K562 (cell line): Measurements from ENCODE around the gene FAM227A. TPM values are rescaled to one million over a fixed set of nuclear protein-coding genes. Genes with fewer than 3 reads are reported as not detected.

Source experiments
- ATAC-seq: fragments of 200-7000 bp; cut with Tn5 transposase; 3 replicates; pipeline ENCODE4 v1.9.1; 2020; ENCODE audit warnings: moderate library complexity
- BruUV-seq: library from RNA; stranded (reverse); fragments of 400-500 nt; replicated peaks from 2 replicates; lab custom pipeline; 2021; lab: Mats Ljungman, UMichigan
- CTCF ChIA-PET: fragments of 300-600 bp; formaldehyde crosslinking; extraction: SDS; loops from one replicate; lab custom pipeline; 2021; ENCODE audit warnings: low intra/inter-chr PET ratio; lab: Yijun Ruan, JAX
- POLR2A ChIA-PET: fragments of 300-600, 350-650 bp; sonication (Branson Sonifier 250); formaldehyde crosslinking; extraction: SDS; loops from one replicate; lab custom pipeline; 2021; ENCODE audit warnings: antibody characterized with exemption, inconsistent platforms; lab: Yijun Ruan, JAX
- DNase-seq, 4 experiments: peaks; one replicate each; pipeline versions ENCODE4 v3.0.0 to v3.0.0-alpha.2; 2011 to 2018; ENCODE audit warnings: low spot score in 3 of 4, mixed read lengths in 3 of 4; ENCODE audit errors: extremely low read depth in 1 of 4
- FAIRE-seq: peaks from 2 replicates; lab custom pipeline; 2011; peaks lifted over from hg19 to GRCh38; lab: Jason Lieb, UNC
- H2AFZ ChIP-seq: 2 replicates; pipeline ENCODE4 v1.6.0; 2011; ENCODE audit warnings: low read depth, low read length, control low read depth, inconsistent platforms
- H3K27ac ChIP-seq: fragments of 200-600 bp; 3 replicates; pipeline ENCODE4 v1.8.0; 2011; ENCODE audit warnings: low read depth, mild to moderate bottlenecking, control low read depth, inconsistent platforms, low read length, moderate library complexity, mixed read lengths; ENCODE audit errors: extremely low read depth
- H3K27me3 ChIP-seq, 2 experiments: fragments of 300-600 bp in 1 of 2; 2 replicates in 1 of 2; 3 replicates in 1 of 2; pipeline versions ENCODE4 v1.6.0 to v1.8.0; 2011; ENCODE audit warnings: inconsistent platforms in 2 of 2, low read length in 2 of 2, mild to moderate bottlenecking in 1 of 2, mixed read lengths in 1 of 2, moderate library complexity in 1 of 2; ENCODE audit not compliant: control insufficient read depth in 2 of 2, insufficient read depth in 2 of 2
- H3K36me3 ChIP-seq: fragments of 300-600 bp; 3 replicates; pipeline ENCODE4 v1.8.0; 2011; ENCODE audit warnings: mild to moderate bottlenecking, low read length, inconsistent platforms; ENCODE audit not compliant: control insufficient read depth, insufficient read depth
- H3K4me1 ChIP-seq, 2 experiments: fragments of 200-600 bp in 1 of 2; replicated peaks in 1 of 2; 2 replicates in 1 of 2; 3 replicates in 1 of 2; pipeline versions ENCODE4 v1.5.1 to v1.8.0; 2011; ENCODE audit warnings: inconsistent platforms in 2 of 2, low read length in 2 of 2, mild to moderate bottlenecking in 1 of 2, mixed read lengths in 1 of 2, moderate library complexity in 1 of 2; ENCODE audit not compliant: control insufficient read depth in 2 of 2, insufficient read depth in 2 of 2
- H3K4me2 ChIP-seq: 2 replicates; pipeline ENCODE4 v1.6.1; 2011; ENCODE audit warnings: low read length, control low read depth, inconsistent platforms, mixed read lengths; ENCODE audit not compliant: insufficient read depth
- H3K4me3 ChIP-seq: fragments of 200-600 bp; sonication (generic), shearing (Covaris generic); 2 replicates; pipeline ENCODE4 v1.5.1; 2016; ENCODE audit warnings: control low read depth, inconsistent platforms
- H3K79me2 ChIP-seq: fragments of 200-600 bp; 3 replicates; pipeline ENCODE4 v1.8.0; 2011; ENCODE audit warnings: low read length, inconsistent platforms; ENCODE audit not compliant: control insufficient read depth, insufficient read depth
- H3K9ac ChIP-seq, 2 experiments: 2 replicates each; pipeline versions ENCODE4 v1.6.0 to v1.6.1; 2011; ENCODE audit warnings: low read depth in 2 of 2, low read length in 2 of 2, control low read depth in 1 of 2, inconsistent platforms in 1 of 2, mild to moderate bottlenecking in 1 of 2, mixed read lengths in 1 of 2; ENCODE audit not compliant: insufficient read depth in 1 of 2
- H3K9me1 ChIP-seq: one replicate; pipeline ENCODE4 v1.6.0; 2011; ENCODE audit warnings: inconsistent platforms, mild to moderate bottlenecking, low read length, moderate library complexity; ENCODE audit not compliant: control insufficient read depth, insufficient read depth
- H3K9me3 ChIP-seq: replicated peaks from 2 replicates; pipeline ENCODE4 v1.5.1; 2011; ENCODE audit warnings: low read depth, low read length, inconsistent platforms; ENCODE audit not compliant: control insufficient read depth, insufficient read depth
- H4K20me1 ChIP-seq: replicated peaks from 2 replicates; pipeline ENCODE4 v1.6.1; 2011; ENCODE audit warnings: low read length, inconsistent platforms, mixed read lengths; ENCODE audit not compliant: control insufficient read depth, insufficient read depth
- BDP1 ChIP-seq: IDR thresholded peaks from 3 replicates; pipeline ENCODE4 v1.6.1; 2011; ENCODE audit not compliant: insufficient read length, insufficient read depth
- CBFB ChIP-seq: sonication (generic); formaldehyde crosslinking; IDR thresholded peaks from 2 replicates; pipeline ENCODE4 v1.4.0; 2020; ENCODE audit warnings: mild to moderate bottlenecking, missing genetic modification reagents
- CC2D1A ChIP-seq: fragments of 450-650 bp; IDR thresholded peaks from 2 replicates; pipeline ENCODE4 v1.6.1; 2017; ENCODE audit warnings: mild to moderate bottlenecking
- DPF2 ChIP-seq: fragments of 450-650 bp; IDR thresholded peaks from 2 replicates; pipeline ENCODE4 v1.6.1; 2016
- ETS1 ChIP-seq: conservative IDR thresholded peaks from 2 replicates; pipeline ENCODE4 v1.6.1; 2011; ENCODE audit warnings: low read depth, mild to moderate bottlenecking, low read length; ENCODE audit not compliant: control insufficient read depth
- FOXP1 ChIP-seq: sonication (generic); formaldehyde crosslinking; IDR thresholded peaks from 2 replicates; pipeline ENCODE4 v1.8.0; 2022; ENCODE audit warnings: mild to moderate bottlenecking, missing genetic modification reagents
- LARP7 ChIP-seq: fragments of 450-650 bp; IDR thresholded peaks from 2 replicates; pipeline ENCODE4 v1.6.1; 2016
- MTA2 ChIP-seq: fragments of 450-650 bp; IDR thresholded peaks from 2 replicates; pipeline ENCODE4 v1.6.1; 2016; ENCODE audit warnings: low read depth
- NR4A1 ChIP-seq, 2 experiments: fragments of 250-450 bp in 1 of 2; fragments of 450-650 bp in 1 of 2; sonication (Bioruptor Pico) in 1 of 2; IDR thresholded peaks; 2 replicates each; pipeline versions ENCODE4 v1.4.0 to v1.6.1; 2016 to 2020; ENCODE audit warnings: mild to moderate bottlenecking in 2 of 2, missing compliant biosample characterization in 1 of 2, missing genetic modification characterization in 1 of 2, moderate library complexity in 1 of 2
- RNF219 ChIP-seq: fragments of 250-450 bp; sonication (Bioruptor Pico); IDR thresholded peaks from 2 replicates; pipeline ENCODE4 v1.5.0; 2022; ENCODE audit warnings: mild to moderate bottlenecking
- SMAD4 ChIP-seq: fragments of 250-450 bp; sonication (Bioruptor Pico); conservative IDR thresholded peaks from 2 replicates; pipeline ENCODE4 v1.8.0; 2021; ENCODE audit warnings: inconsistent platforms, mild to moderate bottlenecking, moderate library complexity
- TARDBP ChIP-seq: fragments of 450-650 bp; IDR thresholded peaks from 2 replicates; pipeline ENCODE4 v1.6.1; 2016
- UBTF ChIP-seq, 2 experiments: IDR thresholded peaks; 2 replicates each; pipeline ENCODE4 v1.6.1; 2012; ENCODE audit warnings: improper control_type of control experiment in 2 of 2, low read depth in 2 of 2, low read length in 2 of 2, borderline replicate concordance in 1 of 2
- WGBS: fragments of 100-300 bp; shearing (Covaris generic); methylation state at CpG from one replicate; pipeline ENCODE4 v1.1.6; 2016; ENCODE audit warnings: low coverage, mixed read lengths; ENCODE audit not compliant: insufficient coverage; ENCODE audit errors: missing lambda C conversion rate; 5-methylcytosine and 5-hydroxymethylcytosine counted together
- in situ Hi-C: fragments of 300-500 bp; cut with MboI; formaldehyde crosslinking; loops from 4 replicates; pipeline ENCODE4 v1.15.0; 2018; ENCODE audit warnings: inconsistent platforms, mixed read lengths
- intact Hi-C: fragments of 100-400 bp; cut with micrococcal nuclease; formaldehyde crosslinking; loops from 2 replicates; pipeline ENCODE4 v1.14.2; 2022
- polyA plus RNA-seq, 8 experiments: library from polyadenylated mRNA; depleted of rRNA in 4 of 8; stranded (reverse) in 5 of 8; unstranded in 3 of 8; fragments of >200 nt; fragmentation: Nextera tagmentation in 2 of 8; fragmentation: Illumina TruSeq in 1 of 8; extraction: Ambion mirVana in 2 of 8; extraction: Trizol in 1 of 8; gene quantifications; 2 replicates each; pipeline versions ENCODE4 v1.2.1 to v1.2.3, GENCODE V29; 2011 to 2014; ENCODE audit warnings: inconsistent platforms in 1 of 8, missing spikeins in 1 of 8
- total RNA-seq, 7 experiments: library from RNA; depleted of rRNA in 6 of 7; stranded (reverse); fragments of >200 nt in 6 of 7; fragmentation: Illumina TruSeq in 2 of 7; extraction: Trizol in 2 of 7; gene quantifications; 2 replicates each; pipeline versions ENCODE4 v1.2.1 to v1.2.3, GENCODE V29; 2011 to 2021; ENCODE audit warnings: low replicate concordance in 1 of 7

The FAM227A gene
- total and polyA plus RNA-seq, 9 of the 15 experiments (the other 6 are each of a cell fraction or from before 2014, with no cell fraction given): 0.10 to 2.2 (median 0.83) TPM

GRCh38 chr22:38704654-38705234 lies 48.6 kb upstream of the FAM227A start (continued):
- TF ChIP-seq UBTF (IDR thresholded peaks at IDR 0.05; ENCODE audit: borderline replicate concordance in 1 of 2, low read depth in 2 of 2, low read length in 2 of 2) (0 out of 4 replicates have a peak, but pooled peaks of 1 of the 2 experiments have one; percentile 1), FOXP1 (no peak)

- Histone ChIP-seq H3K4me2 (peak within 1 kb of the TSS; percentile 83), H3K79me2 (peaks cover 56% of the 10 kb centered on the region), H3K9ac (peak within 1 kb of the TSS; percentile 86 to 96), H2AFZ (peak within 1 kb of the TSS; percentile 61), H3K4me3 (peak within 1 kb of the TSS; percentile 89), H3K9me3 (no peaks in the 10 kb centered on the region), H3K4me1 (peaks cover 37 to 39% of the 10 kb centered on the region in 2 experiments; a peak in 4 of 5 replicates), H3K36me3 (peaks cover 22% of the 10 kb centered on the region), H3K27me3 (no peaks in the 10 kb centered on the region), H3K27ac (peak within 1 kb of the TSS; percentile 89), H4K20me1 (no peaks in the 10 kb centered on the region; the same call in 1 of the 2 replicates), H3K9me1 (no peaks in the 10 kb centered on the region)
- ATAC-seq: peak; percentile 43
- POLR2A ChIA-PET: no interaction called here
- peak; percentile 83 to 94 (median 86) for DNase-seq
- intact Hi-C loops (no loop called here), in situ Hi-C loops (no loop called here)
- CTCF ChIA-PET: no interaction called here
- TSS peak; percentile 89 for BruUV-seq
- FAIRE-seq: no peak
- WGBS: 1% methylated on average over 23 of the region's 94 CpGs
- TF ChIP-seq NR4A1 (CRISPR knock-in tag; IDR thresholded peaks at IDR 0.05) (0 out of 2 replicates have a peak, but pooled peaks have one; percentile 20), NR4A1 (tag; IDR thresholded peaks at IDR 0.05) (no peak), SMAD4 (CRISPR knock-in tag) (peak; percentile 87), TARDBP (peak; percentile 94; the same call in 1 of the 2 replicates), BDP1 (no peak), ETS1 (0 out of 2 replicates have a peak, but pooled peaks have one; percentile 43), LARP7 (no peak), MTA2 (0 out of 2 replicates have a peak, but pooled peaks have one; percentile 10), CC2D1A (no peak), DPF2 (0 out of 2 replicates have a peak, but pooled peaks have one; percentile 26), RNF219 (CRISPR knock-in tag) (no peak), CBFB (CRISPR knock-in tag) (no peak; the same call in 1 of the 2 replicates)
Measured at GRCh38 chr22:38700789-38701628, 44.8 kb upstream of the FAM227A start, which contains the start of gene JOSD1. JOSD1 (minus strand) TSS chr22:38700943; CDS start chr22:38699987, 956 bp downstream.
